ENCODE data around the gene PPP1R9B. TPM values are rescaled to one million over a fixed set of nuclear protein-coding genes. Genes with fewer than 3 reads are reported as not detected.

The PPP1R9B gene
- total and polyA plus RNA-seq, 2 experiments from 2014 or later: 5.1 to 26.2 TPM

DNA sequence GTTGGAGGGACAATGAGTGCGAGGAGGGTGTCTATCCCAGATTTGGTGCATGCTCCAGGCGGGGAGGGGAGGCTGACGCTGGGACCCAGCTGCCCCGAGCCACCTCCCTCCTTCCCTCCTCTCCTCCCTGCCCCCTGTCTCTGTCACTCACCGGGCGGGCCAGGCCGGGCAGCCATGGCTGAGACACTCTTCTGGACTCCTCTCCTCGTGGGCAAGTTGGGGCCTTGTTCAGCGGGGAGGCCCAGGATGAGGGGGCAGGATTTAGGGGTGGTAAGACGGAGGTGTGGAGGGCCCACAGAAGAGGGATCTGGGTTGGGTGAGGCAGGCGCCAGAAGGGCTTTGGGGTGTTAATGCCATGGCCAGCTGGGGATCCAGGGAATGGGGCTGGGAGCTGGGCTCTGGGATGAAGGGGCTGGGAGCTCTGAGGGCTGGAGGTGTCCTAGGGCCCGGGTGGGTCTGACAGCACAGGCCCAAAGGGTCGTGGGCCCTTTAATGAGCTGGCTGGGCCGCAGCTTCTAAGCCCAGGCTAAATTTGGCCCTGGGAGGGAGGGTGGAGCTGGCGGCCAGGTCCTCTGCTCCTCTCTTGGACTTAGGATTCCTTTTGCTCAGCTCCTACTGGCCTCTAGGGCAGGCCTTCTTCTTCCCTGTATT is 15.5 kb upstream of the PPP1R9B start, which contains the start of gene SGCA:
TSS of gene SGCA (plus strand) at position 139 of the 651 bp plus-strand sequence. CDS start at position 175, 36 bp downstream.
- Histone ChIP-seq H3K79me2 (no peaks in the 10 kb centered on the region), H4K20me1 (ENCODE audit: insufficient read depth, poor library complexity, severe bottlenecking) (no peaks in the 10 kb centered on the region), H3K4me1 (ENCODE audit: insufficient read depth) (no peaks in the 10 kb centered on the region), H3K36me3 (replicated peaks; ENCODE audit: insufficient read depth, low read depth) (no peaks in the 10 kb centered on the region), H3K9me3 (ENCODE audit: low read depth) (no peaks in the 10 kb centered on the region), H3K9me2 (replicated peaks; ENCODE audit: insufficient read depth) (no peaks in the 10 kb centered on the region), H2AFZ (no peak within 1 kb of the TSS), H3K4me3 (no peak within 1 kb of the TSS), H3K4me2 (no peak within 1 kb of the TSS), H3K27me3 (no peaks in the 10 kb centered on the region), H3K27ac (no peak within 1 kb of the TSS)
- TF ChIP-seq EZH2phosphoT487 (IDR thresholded peaks at IDR 0.05; ENCODE audit: low read depth, severe bottlenecking, unreplicated experiment) (no peak), EZH2 (IDR thresholded peaks at IDR 0.05; ENCODE audit: borderline replicate concordance) (no peak)
- TF ChIP-seq, protein P1, sequence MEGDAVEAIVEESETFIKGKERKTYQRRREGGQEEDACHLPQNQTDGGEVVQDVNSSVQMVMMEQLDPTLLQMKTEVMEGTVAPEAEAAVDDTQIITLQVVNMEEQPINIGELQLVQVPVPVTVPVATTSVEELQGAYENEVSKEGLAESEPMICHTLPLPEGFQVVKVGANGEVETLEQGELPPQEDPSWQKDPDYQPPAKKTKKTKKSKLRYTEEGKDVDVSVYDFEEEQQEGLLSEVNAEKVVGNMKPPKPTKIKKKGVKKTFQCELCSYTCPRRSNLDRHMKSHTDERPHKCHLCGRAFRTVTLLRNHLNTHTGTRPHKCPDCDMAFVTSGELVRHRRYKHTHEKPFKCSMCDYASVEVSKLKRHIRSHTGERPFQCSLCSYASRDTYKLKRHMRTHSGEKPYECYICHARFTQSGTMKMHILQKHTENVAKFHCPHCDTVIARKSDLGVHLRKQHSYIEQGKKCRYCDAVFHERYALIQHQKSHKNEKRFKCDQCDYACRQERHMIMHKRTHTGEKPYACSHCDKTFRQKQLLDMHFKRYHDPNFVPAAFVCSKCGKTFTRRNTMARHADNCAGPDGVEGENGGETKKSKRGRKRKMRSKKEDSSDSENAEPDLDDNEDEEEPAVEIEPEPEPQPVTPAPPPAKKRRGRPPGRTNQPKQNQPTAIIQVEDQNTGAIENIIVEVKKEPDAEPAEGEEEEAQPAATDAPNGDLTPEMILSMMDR (IDR thresholded peaks at IDR 0.05; ENCODE audit: poor library complexity): no peak
- DNase-seq (ENCODE audit: low spot score): no peak
- WGBS (ENCODE audit: low lambda C conversion rate, missing lambda C conversion rate): 75% methylated on average over 14 of the region's 15 CpGs

DNA sequence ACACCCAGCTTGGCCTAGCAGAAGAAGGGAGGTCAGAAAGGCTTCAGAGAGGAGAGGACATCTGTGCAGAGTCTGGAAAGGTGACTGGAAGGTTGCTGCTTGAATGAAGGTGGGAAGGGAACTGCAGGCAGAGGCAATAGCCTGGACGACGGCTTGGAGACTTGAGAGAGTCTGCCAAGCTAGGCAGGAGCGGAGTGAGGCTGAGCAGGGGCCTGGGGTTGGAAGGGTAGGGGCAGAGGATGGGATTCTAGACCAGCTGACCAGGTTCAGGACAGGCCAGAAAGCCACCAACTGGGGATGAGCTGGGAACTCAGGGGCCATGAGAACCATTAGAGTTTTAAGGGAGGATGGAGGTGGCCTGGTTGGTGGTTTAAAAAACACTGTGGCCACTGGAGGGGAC is 15.0 kb upstream of the PPP1R9B start:
- no peaks in the 10 kb centered on the region for H3K4me1 ChIP-seq (ENCODE audit: insufficient read depth)
- no peaks in the 10 kb centered on the region for H3K9me3 ChIP-seq (ENCODE audit: low read depth)
- no peak for DNase-seq (ENCODE audit: low spot score)
- TF ChIP-seq EZH2phosphoT487 (IDR thresholded peaks at IDR 0.05; ENCODE audit: low read depth, severe bottlenecking, unreplicated experiment) (no peak), EZH2 (IDR thresholded peaks at IDR 0.05; ENCODE audit: borderline replicate concordance) (no peak)
- TF ChIP-seq, protein P1 (IDR thresholded peaks at IDR 0.05; ENCODE audit: poor library complexity): no peak
- H3K4me2 ChIP-seq: no peak overlapping the region
- H2AFZ ChIP-seq: no peak overlapping the region
- no peak overlapping the region for H3K27ac ChIP-seq
- no peaks in the 10 kb centered on the region for H4K20me1 ChIP-seq (ENCODE audit: insufficient read depth, poor library complexity, severe bottlenecking)
- WGBS (ENCODE audit: low lambda C conversion rate, missing lambda C conversion rate): 90% methylated on average over 3 of the region's 3 CpGs
- no peaks in the 10 kb centered on the region for H3K79me2 ChIP-seq
- H3K36me3 ChIP-seq (replicated peaks; ENCODE audit: insufficient read depth, low read depth): no peaks in the 10 kb centered on the region
- H3K27me3 ChIP-seq: no peaks in the 10 kb centered on the region
- H3K9me2 ChIP-seq (replicated peaks; ENCODE audit: insufficient read depth): no peaks in the 10 kb centered on the region
- no peak overlapping the region for H3K4me3 ChIP-seq

DNA sequence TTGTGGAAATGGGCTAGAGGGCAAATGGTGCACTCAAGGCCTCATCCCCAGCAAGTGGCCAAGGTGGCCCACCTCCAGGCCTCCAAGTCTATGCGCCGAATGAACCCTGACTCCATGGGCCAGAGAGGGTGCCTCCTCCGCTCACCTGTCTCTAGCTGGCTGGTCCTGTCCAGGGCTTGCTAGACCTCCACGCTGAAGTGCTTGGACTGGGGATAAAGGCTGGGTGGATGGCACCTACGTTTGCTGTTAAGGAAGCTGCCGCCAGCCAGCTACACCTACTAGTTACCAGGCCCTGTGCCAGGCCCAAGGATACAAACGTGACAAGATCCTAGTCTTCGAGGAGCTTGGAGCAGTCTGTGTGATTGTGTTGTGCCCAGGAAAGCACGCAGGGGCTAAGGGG is 14.6 kb upstream of the PPP1R9B start:
- no peaks in the 10 kb centered on the region for H3K9me3 ChIP-seq (ENCODE audit: low read depth)
- WGBS (ENCODE audit: low lambda C conversion rate, missing lambda C conversion rate): 94% methylated on average over 9 of the region's 9 CpGs
- no peak overlapping the region for H3K4me2 ChIP-seq
- no peaks in the 10 kb centered on the region for H3K36me3 ChIP-seq (replicated peaks; ENCODE audit: insufficient read depth, low read depth)
- no peak for DNase-seq (ENCODE audit: low spot score)
- TF ChIP-seq EZH2 (IDR thresholded peaks at IDR 0.05; ENCODE audit: borderline replicate concordance) (no peak), EZH2phosphoT487 (IDR thresholded peaks at IDR 0.05; ENCODE audit: low read depth, severe bottlenecking, unreplicated experiment) (no peak)
- TF ChIP-seq, protein P1 (IDR thresholded peaks at IDR 0.05; ENCODE audit: poor library complexity): no peak
- no peaks in the 10 kb centered on the region for H3K4me1 ChIP-seq (ENCODE audit: insufficient read depth)
- H2AFZ ChIP-seq: no peak overlapping the region
- H3K9me2 ChIP-seq (replicated peaks; ENCODE audit: insufficient read depth): no peaks in the 10 kb centered on the region
- H3K79me2 ChIP-seq: no peaks in the 10 kb centered on the region
- no peak overlapping the region for H3K27ac ChIP-seq
- no peaks in the 10 kb centered on the region for H4K20me1 ChIP-seq (ENCODE audit: insufficient read depth, poor library complexity, severe bottlenecking)
- H3K4me3 ChIP-seq: no peak overlapping the region
- H3K27me3 ChIP-seq: no peaks in the 10 kb centered on the region

Measured in hepatocyte (in vitro differentiated cells).